GM19043 (cell line): ENCODE measurements around the gene NPR1.
"Not testable (repeated sequence)": the region's sequence is repeated elsewhere in the genome, so short reads cannot be mapped to it uniquely, and the experiment has no call there.

Experiments
- ATAC-seq: cut with Tn5 transposase; IDR thresholded peaks from one replicate; pipeline ENCODE4 v1.9.1; 2021; ENCODE audit warnings: low read depth; ENCODE audit not compliant: unreplicated experiment

Gene NPR1

DNA sequence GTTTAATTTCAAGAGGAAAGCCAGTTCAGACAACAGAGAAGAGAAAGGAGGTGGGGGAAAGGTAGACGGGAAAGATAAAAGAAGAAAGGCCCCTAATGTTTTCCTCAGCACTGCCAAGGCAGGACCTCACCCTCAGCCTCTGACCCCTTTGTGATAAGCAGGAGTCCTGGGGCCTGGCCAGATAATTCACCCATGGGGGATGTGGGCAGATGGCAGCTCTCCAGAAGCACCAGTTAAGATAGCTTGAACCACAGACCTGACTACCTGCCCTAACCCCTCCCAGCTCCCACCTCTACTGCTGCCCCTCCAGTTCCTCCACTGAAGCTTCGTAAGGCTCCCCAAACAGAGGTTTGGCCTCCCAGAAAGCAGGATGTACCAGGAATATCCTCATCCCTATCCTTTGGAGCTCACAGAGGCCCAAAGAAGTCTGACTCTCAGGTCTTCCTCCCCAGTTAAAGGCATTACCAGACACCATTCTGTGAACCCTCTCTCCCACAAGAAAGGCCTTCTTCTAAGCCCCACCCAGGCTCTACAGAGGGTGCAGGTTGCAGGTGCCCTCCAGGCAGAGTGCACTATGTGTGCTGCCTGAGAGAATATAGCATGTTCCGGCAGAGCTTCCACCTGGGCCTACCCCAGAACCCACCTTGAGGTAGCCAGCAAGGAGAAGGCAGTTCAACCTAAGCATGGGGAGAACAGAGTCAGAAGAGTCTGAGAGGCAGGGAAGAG lies 29.2 kb upstream of the NPR1 start:
- no peak for ATAC-seq

DNA sequence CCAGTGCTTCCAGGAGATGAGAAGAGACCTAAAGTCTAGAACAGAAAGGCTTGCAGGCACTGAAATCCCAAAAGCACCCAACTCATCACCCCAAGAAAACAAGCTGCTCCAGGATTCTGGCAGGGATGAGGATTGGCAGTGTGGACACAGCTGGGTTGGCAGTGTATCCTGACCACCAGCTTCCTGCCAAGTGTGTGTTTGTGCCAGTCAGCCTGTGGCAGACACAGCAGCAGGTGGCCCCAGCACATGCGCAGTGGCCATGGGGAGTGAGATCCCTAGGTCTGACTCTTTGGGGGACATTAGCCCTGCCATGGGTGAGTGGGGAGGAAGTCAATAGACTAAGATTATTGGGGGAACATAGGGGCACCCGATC lies 28.6 kb upstream of the NPR1 start:
- ATAC-seq: no peak

DNA sequence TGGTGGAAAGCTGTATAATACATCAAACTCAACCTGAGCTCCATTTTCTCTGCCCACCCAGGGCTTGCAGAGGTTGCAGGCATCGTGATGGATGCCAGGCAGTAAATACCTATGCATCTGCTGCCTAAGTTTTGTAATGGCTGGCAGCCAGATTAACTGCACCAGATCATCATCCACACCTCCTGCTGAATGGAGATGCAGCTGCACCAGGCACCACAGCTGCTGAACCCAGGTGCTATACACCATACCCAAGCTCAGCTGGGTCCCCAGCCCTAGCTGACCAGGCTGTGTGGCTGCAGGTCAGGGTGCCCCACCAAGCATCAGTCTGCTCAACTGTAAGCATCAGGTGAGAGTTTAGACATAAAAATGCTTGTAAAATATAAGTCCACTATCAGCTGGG lies 26.7 kb upstream of the NPR1 start:
- no peak for ATAC-seq

DNA sequence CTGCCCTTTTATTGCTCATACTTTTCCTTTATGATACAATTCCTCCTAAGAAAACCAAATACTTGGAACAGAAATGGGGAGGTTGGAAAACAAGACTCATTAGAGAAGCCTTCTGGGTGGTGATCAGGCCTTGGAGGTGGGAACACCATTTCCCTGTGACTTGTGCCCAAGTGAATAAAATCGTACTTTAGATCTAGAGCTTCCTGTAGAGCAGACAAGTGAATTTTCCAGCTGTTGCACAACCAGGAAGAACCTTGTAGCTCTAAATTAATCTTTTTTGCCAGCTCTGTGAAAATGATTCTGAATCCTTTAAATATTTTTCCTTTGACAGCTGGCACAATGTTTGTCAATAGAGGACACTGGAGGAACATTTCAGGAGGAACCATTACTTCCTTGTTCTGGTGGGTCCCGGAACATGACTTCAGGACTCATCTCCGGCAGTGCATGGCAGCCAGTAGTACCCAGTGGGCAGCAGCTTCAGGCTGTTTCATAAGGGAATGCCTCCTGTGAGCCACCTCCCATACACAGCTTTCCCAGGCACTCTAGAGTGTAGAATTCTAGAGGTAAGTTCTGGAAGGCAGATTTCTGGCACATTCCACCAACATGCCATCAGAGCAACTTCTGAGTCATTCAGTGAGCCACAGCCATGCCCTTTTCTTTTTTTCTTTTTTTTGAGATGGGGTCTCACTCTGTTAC lies 25.5 kb upstream of the NPR1 start:
- no peak for ATAC-seq

DNA sequence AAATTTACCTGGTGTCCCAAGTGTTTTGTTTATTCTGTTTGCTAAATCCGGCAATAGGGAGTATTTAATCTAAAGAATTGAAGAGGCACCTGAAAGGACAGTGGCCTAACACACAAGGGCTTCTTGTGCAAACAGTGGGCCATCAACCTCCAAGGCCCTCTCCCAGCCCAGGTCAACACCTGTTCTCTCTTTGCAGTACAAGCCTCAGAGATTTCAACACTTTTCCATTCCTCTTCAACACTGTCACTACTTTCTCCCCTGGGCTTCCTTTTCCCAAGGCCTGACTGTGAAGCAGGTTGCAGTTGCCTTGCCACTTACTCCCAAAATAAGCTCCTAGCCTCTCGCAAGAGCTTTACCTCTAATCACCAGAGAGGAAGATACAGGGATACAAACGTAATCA lies 23.2 kb upstream of the NPR1 start:
- no peak for ATAC-seq

DNA sequence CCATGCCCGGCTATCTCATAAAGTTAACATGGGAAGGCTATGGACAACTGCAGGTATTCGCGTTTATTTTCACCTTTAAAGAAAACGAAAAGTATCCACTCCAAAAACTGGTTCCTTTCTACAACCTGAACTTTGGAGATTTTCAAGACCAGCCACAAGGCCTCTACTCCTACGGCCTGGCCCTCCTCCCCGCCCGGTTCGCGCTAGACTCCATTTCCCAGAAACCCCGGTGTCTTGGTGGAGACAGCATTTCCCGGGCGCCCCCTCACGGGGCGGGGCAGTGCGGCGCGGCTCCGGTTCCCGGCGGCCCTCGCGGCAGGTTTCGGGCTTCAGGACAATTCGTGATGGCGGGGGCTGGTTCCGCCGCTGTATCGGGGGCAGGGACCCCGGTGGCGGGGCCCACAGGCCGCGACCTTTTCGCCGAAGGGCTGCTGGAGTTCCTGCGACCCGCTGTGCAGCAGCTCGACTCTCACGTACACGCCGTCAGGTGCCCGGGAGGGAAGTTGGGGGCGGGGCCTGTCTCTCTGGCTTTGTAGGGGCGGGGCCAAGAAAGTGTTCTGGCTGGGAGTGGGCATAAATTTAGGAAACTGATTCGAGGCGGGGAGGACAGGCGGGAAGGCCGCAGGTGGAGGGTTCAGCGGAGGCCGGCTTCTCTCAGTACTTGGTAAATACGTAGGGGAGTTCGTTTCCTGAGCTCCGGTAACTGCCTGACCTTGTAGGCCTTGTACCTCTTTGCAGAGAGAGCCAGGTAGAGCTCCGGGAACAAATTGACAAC lies 19.9 kb upstream of the NPR1 start, which contains the start of gene SNAPIN:
SNAPIN (plus strand) TSS at position 304 of the 775 bp plus-strand sequence; CDS start at position 345, 41 bp downstream.
- ATAC-seq: peak; percentile 91

DNA sequence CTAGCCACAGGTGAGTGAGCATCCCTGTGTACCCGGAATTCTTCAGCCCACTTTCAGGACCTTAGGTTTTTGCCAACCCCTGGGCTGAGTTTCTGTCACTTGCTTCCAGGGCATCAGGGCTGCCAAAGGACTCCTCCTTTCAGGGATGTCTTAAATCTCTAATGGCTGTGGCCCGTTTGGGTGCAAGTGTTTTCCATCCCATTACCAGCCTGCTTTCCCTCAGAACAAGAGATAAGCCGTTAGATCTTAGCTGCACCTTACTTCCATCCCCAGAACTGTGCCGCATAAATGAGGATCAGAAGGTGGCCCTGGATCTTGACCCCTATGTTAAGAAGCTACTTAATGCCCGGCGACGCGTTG lies 19.3 kb upstream of the NPR1 start:
- ATAC-seq: no peak

DNA sequence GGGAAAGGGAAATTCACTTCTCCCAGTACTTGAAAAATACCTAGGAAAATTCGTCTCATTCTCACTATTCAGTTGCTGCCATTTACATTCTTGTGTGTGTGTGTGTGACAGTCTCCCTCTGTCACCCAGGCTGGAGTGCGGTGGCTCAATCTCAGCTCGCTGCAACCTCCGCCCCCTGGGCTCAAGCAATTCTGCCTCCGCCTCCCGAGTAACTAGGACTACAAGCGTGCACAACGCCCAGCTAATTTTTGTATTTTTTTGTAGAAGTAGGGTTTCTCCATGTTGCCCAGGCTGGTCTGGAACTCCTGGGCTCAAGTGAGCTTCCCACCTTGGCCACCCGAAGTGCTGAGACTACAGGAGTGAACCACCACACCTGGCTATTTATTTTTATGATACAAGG lies 18.8 kb upstream of the NPR1 start:
- ATAC-seq: no peak

DNA sequence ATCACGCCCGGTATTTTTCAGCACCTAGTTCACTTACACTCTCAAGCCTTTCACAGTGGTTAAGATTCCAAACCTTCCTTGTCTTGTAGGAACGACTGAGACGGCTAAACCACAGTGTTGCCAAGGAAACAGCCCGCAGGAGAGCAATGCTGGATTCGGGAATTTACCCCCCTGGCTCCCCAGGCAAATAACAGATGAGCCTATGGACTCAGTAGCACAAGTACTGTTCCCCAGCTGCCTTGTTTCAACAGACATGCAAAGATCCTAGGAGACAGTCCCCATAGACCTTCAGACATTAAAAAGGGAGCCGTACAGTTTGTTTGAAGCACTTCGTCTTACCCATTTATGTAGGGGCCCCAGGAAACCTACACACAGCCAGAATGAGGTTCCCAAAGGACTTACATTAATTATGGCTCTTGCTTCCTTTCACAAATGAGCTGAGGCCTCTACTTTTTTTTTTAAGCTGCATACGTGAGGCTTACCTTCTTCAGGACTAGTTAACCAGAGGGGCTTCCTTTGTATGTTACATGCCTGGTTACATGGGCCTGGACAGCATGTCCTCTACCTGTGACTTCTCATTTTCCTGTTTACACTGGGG lies 17.3 kb upstream of the NPR1 start:
- no peak for ATAC-seq

DNA sequence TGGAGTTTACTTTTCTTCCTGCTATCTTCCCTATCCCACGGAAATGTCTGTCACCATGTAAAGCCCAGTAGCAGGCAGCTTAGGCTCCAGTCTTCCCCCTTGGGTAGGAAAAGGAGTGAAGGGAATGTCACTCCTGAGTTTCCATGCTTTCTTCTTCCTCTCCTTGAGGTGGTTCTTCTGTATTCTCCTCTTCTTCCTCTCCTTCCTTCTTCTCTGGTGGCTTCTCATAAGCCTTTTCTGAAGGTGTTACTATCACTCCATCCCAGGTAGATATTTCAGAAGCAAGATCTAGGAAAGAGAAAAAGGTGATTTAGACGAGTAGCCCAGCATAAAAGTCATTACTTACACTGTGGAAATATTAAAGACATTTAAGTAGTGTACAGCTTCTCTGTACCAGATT lies 16.2 kb upstream of the NPR1 start:
- no peak for ATAC-seq

DNA sequence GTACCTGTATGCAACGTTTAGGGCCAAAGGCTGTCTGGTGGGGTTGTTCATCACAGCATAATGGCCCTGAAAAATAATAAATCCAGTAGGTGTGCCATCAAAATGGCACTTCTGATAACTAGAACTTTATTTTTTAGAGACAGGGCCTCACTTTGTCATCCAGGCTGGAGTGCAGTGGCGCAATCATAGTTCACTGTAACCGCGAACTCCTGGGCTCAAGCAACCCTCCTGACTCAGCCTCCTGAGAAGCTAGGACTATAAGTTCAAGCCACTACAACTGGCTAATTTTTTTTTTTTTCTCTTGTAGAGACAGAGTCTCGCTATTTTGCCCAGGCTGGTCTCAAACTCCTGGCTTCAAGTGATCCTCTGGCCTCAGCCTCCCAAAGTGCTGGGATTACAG lies 15.3 kb upstream of the NPR1 start:
- no peak for ATAC-seq

DNA sequence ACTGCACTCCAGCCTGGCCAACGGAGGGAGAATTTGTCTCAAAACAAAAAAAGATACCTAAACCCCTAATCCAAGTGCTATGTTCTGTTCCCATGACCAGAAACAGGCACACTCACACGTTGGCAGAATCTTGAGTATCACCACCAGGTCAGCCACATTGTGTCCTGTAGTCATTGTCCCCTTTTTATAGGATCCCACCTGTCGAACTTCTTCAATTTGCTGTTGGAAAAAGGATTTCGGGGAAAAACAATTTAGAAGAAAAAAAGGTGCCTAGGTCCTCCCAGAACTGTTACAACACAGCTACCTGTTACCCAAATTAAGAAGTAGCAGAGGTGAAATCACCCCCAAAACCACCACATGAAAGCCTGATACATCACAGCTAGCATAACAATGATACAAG lies 11.0 kb upstream of the NPR1 start:
- no peak for ATAC-seq

DNA sequence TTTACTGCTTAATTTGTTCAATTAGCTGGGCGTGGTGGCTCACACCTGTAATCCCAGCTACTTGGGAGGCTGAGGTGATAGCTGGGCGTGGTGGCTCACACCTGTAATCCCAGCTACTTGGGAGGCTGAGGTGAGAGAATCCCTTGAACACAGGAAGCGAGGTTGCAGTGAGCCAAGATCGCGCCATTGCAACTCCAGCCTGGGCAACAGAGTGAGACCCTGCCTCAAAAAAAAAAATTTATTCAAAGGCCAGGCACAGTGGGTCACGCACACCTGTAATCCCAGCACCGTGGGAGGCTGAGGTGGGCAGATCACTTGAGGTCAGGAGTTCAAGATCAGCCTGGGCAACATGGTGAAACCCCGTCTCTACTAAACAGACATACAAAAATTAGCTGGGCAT lies 9.8 kb upstream of the NPR1 start:
- not testable (repeated sequence) for ATAC-seq

DNA sequence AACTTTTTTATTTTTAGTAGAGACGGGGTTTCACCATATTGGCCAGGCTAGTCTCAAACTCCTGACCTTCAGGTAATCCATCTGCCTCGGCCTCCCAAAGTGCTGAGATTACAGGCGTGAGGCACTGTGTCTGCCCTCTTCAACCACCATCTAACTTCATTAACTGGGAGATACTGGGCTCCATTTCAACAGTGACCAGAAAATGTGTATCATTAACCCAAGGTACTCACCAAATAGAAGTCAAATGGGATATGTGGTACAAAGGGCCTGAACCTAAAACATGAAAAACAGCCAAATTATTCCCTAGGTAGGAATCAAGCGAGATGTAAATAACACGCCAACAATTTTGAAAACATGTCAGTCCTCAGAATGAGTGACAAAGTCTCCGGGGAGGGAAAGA lies 8.9 kb upstream of the NPR1 start:
- ATAC-seq: no peak

DNA sequence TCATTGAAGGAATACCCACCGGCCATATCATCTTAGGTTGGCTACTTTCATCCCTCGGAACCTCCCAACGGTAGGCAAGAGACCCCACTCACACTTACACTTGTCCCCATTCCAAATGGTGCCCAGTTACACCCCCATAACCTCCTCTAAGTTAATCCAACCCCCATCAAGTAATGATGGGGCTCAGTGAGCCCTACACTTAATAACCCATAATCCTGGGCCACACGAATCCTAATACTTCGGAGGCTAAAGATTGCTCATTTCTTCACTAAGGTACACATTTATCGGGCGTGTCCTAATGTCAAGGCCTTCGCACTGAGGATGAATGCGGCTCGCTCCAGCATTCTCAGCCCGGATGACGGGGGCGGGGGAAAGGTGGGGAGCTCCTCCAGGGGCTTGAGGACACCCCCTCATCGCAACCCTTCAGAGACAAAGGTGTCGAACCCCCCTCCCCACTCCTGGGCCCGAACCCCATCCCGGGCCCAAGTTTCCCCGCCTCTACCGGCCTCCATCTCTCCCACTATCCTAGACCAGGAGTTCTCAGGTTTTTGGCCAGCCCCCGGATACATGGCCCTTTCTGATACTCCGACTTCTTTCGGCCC lies 8.1 kb upstream of the NPR1 start:
- ATAC-seq: no peak

DNA sequence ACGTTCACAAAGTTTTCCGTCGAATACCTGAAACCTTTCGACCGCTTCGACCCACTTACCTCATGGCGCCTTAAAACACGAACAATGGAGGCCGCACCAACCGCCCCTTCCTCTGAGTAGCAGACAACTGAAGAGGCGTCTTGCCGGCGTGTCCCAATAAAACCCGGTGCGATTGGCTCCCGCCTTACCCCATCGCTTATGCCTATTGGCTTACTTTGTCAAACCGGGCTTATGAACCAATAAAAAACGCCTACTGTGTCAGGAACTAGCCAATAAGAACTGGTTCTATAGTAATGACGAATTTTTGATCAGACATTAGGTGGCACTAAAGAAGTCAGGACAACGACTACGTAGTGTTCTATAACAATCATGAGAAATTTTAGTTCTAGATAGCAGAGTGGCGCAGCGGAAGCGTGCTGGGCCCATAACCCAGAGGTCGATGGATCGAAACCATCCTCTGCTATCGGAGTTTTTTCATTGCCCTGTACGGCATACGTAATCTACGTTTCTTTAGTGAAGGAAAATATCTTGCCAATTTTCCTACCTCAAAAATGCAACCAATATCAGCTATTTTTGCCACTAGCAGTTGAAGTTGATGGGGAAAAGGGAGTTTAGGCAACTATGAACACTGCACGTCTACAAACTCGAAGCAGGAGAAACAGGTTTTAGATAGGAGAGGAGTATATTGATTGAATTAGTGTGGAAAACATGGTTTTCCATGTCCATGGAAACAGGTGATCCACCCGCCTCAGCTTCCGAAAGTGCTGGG lies 7.4 kb upstream of the NPR1 start, which contains the start of gene ILF2:
ILF2 (minus strand) TSS at position 135 of the 769 bp plus-strand sequence; CDS start at position 64, 71 bp downstream.
- ATAC-seq: peak; percentile 95

DNA sequence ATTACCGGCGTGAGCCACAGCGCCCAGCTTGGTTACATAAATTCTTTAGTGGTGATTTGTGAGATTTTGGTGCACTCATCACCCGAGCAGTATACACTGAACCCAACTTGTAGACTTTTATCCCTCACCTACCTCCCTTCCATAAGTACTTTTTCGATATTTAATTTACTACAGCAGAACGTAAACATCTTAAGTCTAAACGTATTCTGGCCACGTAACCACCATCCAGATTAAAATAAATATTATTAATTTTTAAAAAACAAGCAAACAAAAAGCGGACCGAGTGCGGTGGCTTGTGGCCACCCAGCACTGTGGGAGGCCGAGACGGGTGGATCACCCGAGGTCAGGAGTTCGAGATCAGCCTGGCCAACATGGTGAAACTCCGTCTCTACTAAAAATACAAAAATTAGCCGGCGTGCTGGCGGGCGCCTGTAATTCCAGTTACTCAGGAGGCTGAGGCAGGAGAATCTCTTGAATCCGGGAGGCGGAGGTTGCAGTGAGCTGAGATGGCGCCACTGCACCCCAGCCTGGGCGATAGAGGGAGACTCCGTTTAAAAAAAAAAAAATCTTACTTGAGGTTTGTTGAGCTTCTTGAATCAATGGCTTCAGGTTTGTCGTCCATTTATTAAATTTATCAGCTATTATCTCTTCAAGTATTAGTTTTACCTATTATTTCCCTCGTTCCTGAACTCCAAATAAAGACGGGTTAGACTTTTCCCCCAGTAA lies 6.7 kb upstream of the NPR1 start:
- ATAC-seq: peak; percentile 17

DNA sequence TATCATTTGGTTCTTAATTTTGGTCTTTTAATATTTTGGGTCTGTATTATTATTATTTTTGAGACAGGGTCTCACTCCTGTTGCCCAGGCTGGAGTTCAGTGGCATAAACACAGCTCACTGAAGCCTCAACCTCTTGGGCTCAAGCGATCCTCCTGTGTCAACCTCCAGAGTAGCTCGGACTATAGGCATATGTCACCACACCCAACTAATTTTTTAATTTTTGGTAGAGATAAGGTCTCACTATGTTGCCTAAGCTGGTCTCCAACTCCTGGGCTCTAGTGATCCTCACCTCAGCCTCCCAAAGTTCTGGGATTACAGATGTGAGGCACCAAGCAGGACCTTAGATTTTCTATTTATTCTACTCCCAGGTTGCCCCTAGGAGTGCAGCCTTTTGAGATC lies 5.0 kb upstream of the NPR1 start:
- ATAC-seq: no peak
